ENCODE measurements around the gene UBE2E2.

Gene UBE2E2

GRCh38 chr3:23565041-23565775, 362.1 kb downstream of the UBE2E2 start:
- ATAC-seq (replicated peaks) (no peak), DNase-seq (no peak)
- Mint-ChIP-seq H3K27ac (no peak overlapping the region), H3K27me3 (peaks cover 9 to 21% of the 10 kb centered on the region in 2 donors), H3K4me1 (ENCODE audit: low read depth in 2 of 2) (no peaks in the 10 kb centered on the region), H3K9me3 (no peaks in the 10 kb centered on the region), H3K4me3 (no peak overlapping the region), H3K36me3 (ENCODE audit: insufficient read depth) (no peaks in the 10 kb centered on the region)

GRCh38 chr3:23566499-23566898, 363.4 kb downstream of the UBE2E2 start:
- ATAC-seq (replicated peaks), result no peak
- no peak overlapping the region for H3K4me3 Mint-ChIP-seq
- H3K27me3 Mint-ChIP-seq, result peaks cover 10 to 22% of the 10 kb centered on the region in 2 donors
- no peaks in the 10 kb centered on the region for H3K36me3 Mint-ChIP-seq (ENCODE audit: insufficient read depth)
- H3K4me1 Mint-ChIP-seq (ENCODE audit: low read depth in 2 of 2), result no peaks in the 10 kb centered on the region
- no peak overlapping the region for H3K27ac Mint-ChIP-seq
- no peaks in the 10 kb centered on the region for H3K9me3 Mint-ChIP-seq
- no peak for DNase-seq

- no peaks in the 10 kb centered on the region for H3K9me3 Mint-ChIP-seq
- no peak overlapping the region for H3K27ac Mint-ChIP-seq
- no peaks in the 10 kb centered on the region for H3K36me3 Mint-ChIP-seq (ENCODE audit: insufficient read depth)
- DNase-seq (no peak), ATAC-seq (replicated peaks) (no peak)
- H3K27me3 Mint-ChIP-seq, result peaks cover 21 to 26% of the 10 kb centered on the region in 2 donors
- H3K4me3 Mint-ChIP-seq, result no peak overlapping the region
- H3K4me1 Mint-ChIP-seq (ENCODE audit: low read depth in 2 of 2), result no peaks in the 10 kb centered on the region
Measured at GRCh38 chr3:23567917-23568316, 364.8 kb downstream of the UBE2E2 start.

- Mint-ChIP-seq H3K4me3 (no peak overlapping the region), H3K4me1 (ENCODE audit: low read depth in 2 of 2) (no peaks in the 10 kb centered on the region), H3K27ac (no peak overlapping the region), H3K36me3 (ENCODE audit: insufficient read depth) (no peaks in the 10 kb centered on the region), H3K27me3 (peaks cover 14 to 17% of the 10 kb centered on the region in 2 donors), H3K9me3 (no peaks in the 10 kb centered on the region)
- DNase-seq (no peak), ATAC-seq (replicated peaks) (no peak)
Measured at GRCh38 chr3:23573827-23574226, 370.7 kb downstream of the UBE2E2 start.

GRCh38 chr3:23574822-23575315, 371.7 kb downstream of the UBE2E2 start:
- DNase-seq (no peak), ATAC-seq (replicated peaks) (no peak)
- H3K36me3 Mint-ChIP-seq (ENCODE audit: insufficient read depth), result no peaks in the 10 kb centered on the region
- no peak overlapping the region for H3K4me3 Mint-ChIP-seq
- H3K27ac Mint-ChIP-seq, result no peak overlapping the region
- H3K4me1 Mint-ChIP-seq (ENCODE audit: low read depth in 2 of 2), result no peaks in the 10 kb centered on the region
- H3K9me3 Mint-ChIP-seq, result no peaks in the 10 kb centered on the region
- peaks cover 14 to 17% of the 10 kb centered on the region in 2 donors for H3K27me3 Mint-ChIP-seq

GRCh38 chr3:23575697-23576096, 372.6 kb downstream of the UBE2E2 start:
- no peak overlapping the region for H3K27ac Mint-ChIP-seq
- H3K4me3 Mint-ChIP-seq, result no peak overlapping the region
- no peaks in the 10 kb centered on the region for H3K9me3 Mint-ChIP-seq
- no peaks in the 10 kb centered on the region for H3K36me3 Mint-ChIP-seq (ENCODE audit: insufficient read depth)
- no peaks in the 10 kb centered on the region for H3K4me1 Mint-ChIP-seq (ENCODE audit: low read depth in 2 of 2)
- DNase-seq (no peak), ATAC-seq (replicated peaks) (no peak)
- H3K27me3 Mint-ChIP-seq, result peaks cover 14 to 17% of the 10 kb centered on the region in 2 donors

- H3K36me3 Mint-ChIP-seq (ENCODE audit: insufficient read depth), result no peaks in the 10 kb centered on the region
- H3K27ac Mint-ChIP-seq, result no peak overlapping the region
- no peak for DNase-seq
- H3K4me1 Mint-ChIP-seq (ENCODE audit: low read depth in 2 of 2), result no peaks in the 10 kb centered on the region
- peaks cover 13 to 16% of the 10 kb centered on the region in 2 donors for H3K27me3 Mint-ChIP-seq
- no peaks in the 10 kb centered on the region for H3K9me3 Mint-ChIP-seq
- no peak overlapping the region for H3K4me3 Mint-ChIP-seq
- no peak for ATAC-seq (replicated peaks)
Measured at GRCh38 chr3:23576379-23576959, 373.3 kb downstream of the UBE2E2 start.

GRCh38 chr3:23580096-23580713, 377.1 kb downstream of the UBE2E2 start:
- peaks cover 0 to 2% of the 10 kb centered on the region in 2 donors for H3K9me3 Mint-ChIP-seq
- H3K4me1 Mint-ChIP-seq (ENCODE audit: low read depth in 2 of 2), result no peaks in the 10 kb centered on the region
- no peaks in the 10 kb centered on the region for H3K27me3 Mint-ChIP-seq
- no peak overlapping the region for H3K4me3 Mint-ChIP-seq
- ATAC-seq (replicated peaks), result no peak
- no peaks in the 10 kb centered on the region for H3K36me3 Mint-ChIP-seq (ENCODE audit: insufficient read depth)
- no peak for DNase-seq
- no peak overlapping the region for H3K27ac Mint-ChIP-seq

GRCh38 chr3:23583980-23584740, 381.0 kb downstream of the UBE2E2 start:
- H3K4me1 Mint-ChIP-seq (ENCODE audit: low read depth in 2 of 2), result no peaks in the 10 kb centered on the region
- no peak overlapping the region for H3K4me3 Mint-ChIP-seq
- H3K36me3 Mint-ChIP-seq (ENCODE audit: insufficient read depth), result no peaks in the 10 kb centered on the region
- DNase-seq (no peak), ATAC-seq (replicated peaks) (no peak)
- peaks cover 0 to 2% of the 10 kb centered on the region in 2 donors for H3K9me3 Mint-ChIP-seq
- no peak overlapping the region for H3K27ac Mint-ChIP-seq
- peaks cover 0 to 7% of the 10 kb centered on the region in 2 donors for H3K27me3 Mint-ChIP-seq

GRCh38 chr3:23587513-23587912, 384.4 kb downstream of the UBE2E2 start:
- H3K4me1 Mint-ChIP-seq (ENCODE audit: low read depth in 2 of 2), result no peaks in the 10 kb centered on the region
- ATAC-seq (replicated peaks), result no peak
- peaks cover 9 to 16% of the 10 kb centered on the region in 2 donors for H3K27me3 Mint-ChIP-seq
- no peak overlapping the region for H3K4me3 Mint-ChIP-seq
- H3K36me3 Mint-ChIP-seq (ENCODE audit: insufficient read depth), result no peaks in the 10 kb centered on the region
- peaks cover 0 to 2% of the 10 kb centered on the region in 2 donors for H3K9me3 Mint-ChIP-seq
- no peak for DNase-seq
- H3K27ac Mint-ChIP-seq, result no peak overlapping the region

- ATAC-seq (replicated peaks), result no peak
Measured at GRCh38 chr3:23588547-23588946, 385.4 kb downstream of the UBE2E2 start.

GRCh38 chr3:23589602-23590001, 386.5 kb downstream of the UBE2E2 start:
- Mint-ChIP-seq H3K4me1 (ENCODE audit: low read depth in 2 of 2) (no peaks in the 10 kb centered on the region), H3K9me3 (no peaks in the 10 kb centered on the region), H3K36me3 (ENCODE audit: insufficient read depth) (no peaks in the 10 kb centered on the region), H3K4me3 (no peak overlapping the region), H3K27me3 (peaks cover 16 to 18% of the 10 kb centered on the region in 2 donors), H3K27ac (no peak overlapping the region)
- DNase-seq (no peak), ATAC-seq (replicated peaks) (no peak)

More at GRCh38 chr3:23588547-23588946, 385.4 kb downstream of the UBE2E2 start:
- Mint-ChIP-seq H3K4me1 (ENCODE audit: low read depth in 2 of 2) (no peaks in the 10 kb centered on the region), H3K9me3 (peaks cover 0 to 2% of the 10 kb centered on the region in 2 donors), H3K4me3 (no peak overlapping the region), H3K27me3 (peaks cover 16 to 18% of the 10 kb centered on the region in 2 donors), H3K36me3 (ENCODE audit: insufficient read depth) (no peaks in the 10 kb centered on the region), H3K27ac (no peak overlapping the region)
- no peak for DNase-seq

All from effector memory CD8-positive, alpha-beta T cell (primary cell).